HepG2 (cell line): ENCODE results near the gene MMS19. TPM values are rescaled to one million over a fixed set of nuclear protein-coding genes. Genes with fewer than 3 reads are reported as not detected.

Experiments used
- CREB1 ChIP-seq, 2 experiments: fragments of 450-650 bp in 1 of 2; IDR thresholded peaks; 2 replicates each; pipeline ENCODE4 v1.6.1; 2016 to 2017; ENCODE audit warnings: control low read depth in 1 of 2, mild to moderate bottlenecking in 1 of 2, missing compliant biosample characterization in 1 of 2, missing genetic modification characterization in 1 of 2
- GRHL1 ChIP-seq: sonication (generic); formaldehyde crosslinking; conservative IDR thresholded peaks from 2 replicates; pipeline ENCODE4 v1.8.0; 2022; ENCODE audit warnings: missing genetic modification reagents
- IRF1 ChIP-seq: sonication (generic); formaldehyde crosslinking; IDR thresholded peaks from 2 replicates; pipeline ENCODE4 v1.4.0; 2020; ENCODE audit warnings: low read depth, mild to moderate bottlenecking, missing genetic modification reagents
- MAF1 ChIP-seq: sonication (generic); formaldehyde crosslinking; IDR thresholded peaks from 2 replicates; pipeline ENCODE4 v1.5.0; 2020; ENCODE audit warnings: missing genetic modification reagents, borderline replicate concordance
- MBD4 ChIP-seq: IDR thresholded peaks from 2 replicates; pipeline ENCODE4 v1.6.1; 2012; ENCODE audit warnings: low read length, inconsistent platforms, borderline replicate concordance
- MED1 ChIP-seq: sonication (generic); formaldehyde crosslinking; IDR thresholded peaks from 2 replicates; pipeline ENCODE4 v1.4.0; 2020; ENCODE audit warnings: missing genetic modification reagents
- NPAS2 ChIP-seq: sonication (generic); formaldehyde crosslinking; IDR thresholded peaks from 2 replicates; pipeline ENCODE4 v1.8.0; 2022; ENCODE audit warnings: mild to moderate bottlenecking, missing genetic modification reagents, borderline replicate concordance
- POLR2AphosphoS5 ChIP-seq: IDR thresholded peaks from 2 replicates; pipeline ENCODE4 v1.6.1; 2012; ENCODE audit warnings: low read depth, low read length
- PRMT3 ChIP-seq: sonication (generic); formaldehyde crosslinking; IDR thresholded peaks from 2 replicates; pipeline ENCODE4 v1.8.1; 2022; ENCODE audit warnings: low read depth, mild to moderate bottlenecking, moderate library complexity, missing genetic modification reagents, borderline replicate concordance
- RCOR2 ChIP-seq: IDR thresholded peaks from 2 replicates; pipeline ENCODE4 v1.6.1; 2016; ENCODE audit warnings: missing biosample characterization, missing genetic modification reagents
- REPIN1 ChIP-seq: sonication (generic); formaldehyde crosslinking; IDR thresholded peaks from 2 replicates; pipeline ENCODE4 v1.8.0; 2022; ENCODE audit warnings: missing genetic modification reagents, low read depth, mild to moderate bottlenecking, borderline replicate concordance
- RFX5 ChIP-seq: IDR thresholded peaks from 2 replicates; pipeline ENCODE4 v1.6.1; 2011; ENCODE audit warnings: low read depth, low read length, improper control_type of control experiment
- SNAI1 ChIP-seq: sonication (generic); formaldehyde crosslinking; IDR thresholded peaks from 2 replicates; pipeline ENCODE4 v1.5.0; 2020; ENCODE audit warnings: mild to moderate bottlenecking, missing genetic modification reagents, borderline replicate concordance
- SRY ChIP-seq: sonication (generic); formaldehyde crosslinking; IDR thresholded peaks from 2 replicates; pipeline ENCODE4 v1.8.0; 2022; ENCODE audit warnings: mild to moderate bottlenecking, missing genetic modification reagents
- SSRP1 ChIP-seq: IDR thresholded peaks from 2 replicates; pipeline ENCODE4 v1.6.1; 2016; ENCODE audit warnings: control low read depth
- THAP8 ChIP-seq: sonication (generic); formaldehyde crosslinking; IDR thresholded peaks from 2 replicates; pipeline ENCODE4 v1.5.1; 2020; ENCODE audit warnings: missing genetic modification reagents, mild to moderate bottlenecking, borderline replicate concordance
- THYN1 ChIP-seq: sonication (generic); formaldehyde crosslinking; IDR thresholded peaks from 2 replicates; pipeline ENCODE4 v1.8.1; 2023; ENCODE audit warnings: low read depth, mild to moderate bottlenecking, moderate library complexity, missing genetic modification reagents, borderline replicate concordance
- TOPORS ChIP-seq: sonication (generic); formaldehyde crosslinking; IDR thresholded peaks from 2 replicates; pipeline ENCODE4 v1.8.0; 2023; ENCODE audit warnings: mild to moderate bottlenecking, missing genetic modification reagents
- ZBTB39 ChIP-seq: sonication (generic); formaldehyde crosslinking; IDR thresholded peaks from 2 replicates; pipeline ENCODE4 v1.5.0; 2020; ENCODE audit warnings: missing genetic modification reagents
- ZNF224 ChIP-seq: sonication (generic); formaldehyde crosslinking; IDR thresholded peaks from 2 replicates; pipeline ENCODE4 v1.5.0; 2020; ENCODE audit warnings: mild to moderate bottlenecking, missing genetic modification reagents
- ZNF441 ChIP-seq: sonication (generic); formaldehyde crosslinking; IDR thresholded peaks from 2 replicates; pipeline ENCODE4 v1.7.0; 2021; ENCODE audit warnings: missing genetic modification reagents, borderline replicate concordance
- ZNF598 ChIP-seq: sonication (generic); formaldehyde crosslinking; IDR thresholded peaks from 2 replicates; pipeline ENCODE4 v1.5.1; 2020; ENCODE audit warnings: mild to moderate bottlenecking, missing genetic modification reagents, borderline replicate concordance
- ZSCAN22 ChIP-seq: sonication (generic); formaldehyde crosslinking; IDR thresholded peaks from 2 replicates; pipeline ENCODE4 v1.4.0; 2020; ENCODE audit warnings: mild to moderate bottlenecking, missing genetic modification reagents
- polyA plus RNA-seq, 8 experiments: library from polyadenylated mRNA; depleted of rRNA in 3 of 8; stranded (reverse) in 7 of 8; unstranded in 1 of 8; fragments of >200 nt; fragmentation: Illumina TruSeq in 4 of 8; extraction: Trizol in 4 of 8; gene quantifications; 2 replicates each; pipeline versions ENCODE4 v1.2.1 to v1.2.3, GENCODE V29; 2011 to 2016; ENCODE audit warnings: low read depth in 4 of 8, missing spikeins in 1 of 8, mixed read lengths in 1 of 8; ENCODE audit not compliant: insufficient read depth in 1 of 8
- total RNA-seq, 5 experiments: library from RNA; depleted of rRNA; stranded (reverse); fragments of >200 nt; fragmentation: Illumina TruSeq; extraction: Trizol; gene quantifications; 2 replicates each; pipeline ENCODE4 v1.2.3, GENCODE V29; 2016; ENCODE audit warnings: low read depth in 1 of 5

Gene MMS19
- total and polyA plus RNA-seq, 2 of the 13 experiments (the other 11 are each of a cell fraction or from before 2014, with no cell fraction given) = 76.4 to 107 TPM

- TF ChIP-seq ZBTB39 (CRISPR knock-in tag) (no peak), RFX5 (no peak), TOPORS (0 out of 2 replicates have a peak, but pooled peaks have one; percentile 64), POLR2AphosphoS5 (peak; percentile 29; the same call in 1 of the 2 replicates), MED1 (CRISPR knock-in tag) (no peak), ZNF224 (CRISPR knock-in tag) (no peak), CREB1 (IDR thresholded peaks at IDR 0.05) (no peak), CREB1 (CRISPR knock-in tag; IDR thresholded peaks at IDR 0.05) (no peak), MBD4 (no peak), SSRP1 (CRISPR knock-in tag) (no peak), SRY (CRISPR knock-in tag) (peak; percentile 77; the same call in 1 of the 2 replicates), ZNF598 (peak; percentile 80; the same call in 1 of the 2 replicates), SNAI1 (no peak), IRF1 (no peak), THAP8 (CRISPR knock-in tag) (no peak), GRHL1 (no peak), PRMT3 (CRISPR knock-in tag) (no peak), MAF1 (CRISPR knock-in tag) (no peak), RCOR2 (CRISPR knock-in tag) (no peak), NPAS2 (no peak), ZNF441 (CRISPR knock-in tag) (no peak; the same call in 1 of the 2 replicates), REPIN1 (CRISPR knock-in tag) (0 out of 2 replicates have a peak, but pooled peaks have one; percentile 18), THYN1 (CRISPR knock-in tag) (no peak), ZSCAN22 (CRISPR knock-in tag) (0 out of 2 replicates have a peak, but pooled peaks have one; percentile 43)
These were observed at the start of gene MMS19 (continued) for GRCh38 chr10:97498076-97498840.
